Parathyroid adenoma (tissue), 2 donors: ENCODE measurements around the gene NEFH.

ENCODE experiments used
- H2AFZ ChIP-seq: fragments of 300-600 bp; sonication (generic); one replicate; pipeline ENCODE4 v1.7.0; 2017; ENCODE audit warnings: antibody characterized with exemption, mild to moderate bottlenecking
- H3K27ac ChIP-seq: fragments of 300-600 bp; sonication (generic); one replicate; pipeline ENCODE4 v1.7.0; 2017
- H3K27me3 ChIP-seq: fragments of 300-600 bp; sonication (generic); one replicate; pipeline ENCODE4 v1.7.0; 2017; ENCODE audit warnings: low read length; ENCODE audit not compliant: control insufficient read depth, insufficient read depth
- H3K36me3 ChIP-seq: fragments of 300-600 bp; sonication (generic); one replicate; pipeline ENCODE4 v1.7.0; 2017; ENCODE audit warnings: low read length; ENCODE audit not compliant: control insufficient read depth, insufficient read depth
- H3K4me1 ChIP-seq: fragments of 300-600 bp; sonication (generic); one replicate; pipeline ENCODE4 v1.7.0; 2017; ENCODE audit warnings: control low read depth
- H3K4me2 ChIP-seq: fragments of 300-600 bp; sonication (generic); one replicate; pipeline ENCODE4 v1.7.0; 2017; ENCODE audit warnings: low read length
- H3K4me3 ChIP-seq: fragments of 300-600 bp; sonication (generic); one replicate; pipeline ENCODE4 v1.7.0; 2017; ENCODE audit warnings: low read depth, low read length
- H3K79me2 ChIP-seq: fragments of 300-600 bp; sonication (generic); one replicate; pipeline ENCODE4 v1.7.0; 2017; ENCODE audit warnings: control low read depth
- H3K9ac ChIP-seq: fragments of 300-600 bp; sonication (generic); one replicate; pipeline ENCODE4 v1.7.0; 2017; ENCODE audit warnings: mild to moderate bottlenecking
- H3K9me3 ChIP-seq: fragments of 300-600 bp; sonication (generic); one replicate; pipeline ENCODE4 v1.7.0; 2017; ENCODE audit warnings: low read length; ENCODE audit not compliant: control insufficient read depth
- CTCF ChIP-seq: fragments of 300-600 bp; sonication (generic); IDR thresholded peaks from one replicate; pipeline ENCODE4 v1.7.0; 2017; ENCODE audit warnings: antibody characterized with exemption, mild to moderate bottlenecking
- donor health status: primary hyperparathyroidism.

The NEFH gene

GRCh38 chr22:29521526-29521925 is 41.5 kb downstream of the NEFH start:
- H3K27ac ChIP-seq: no peak overlapping the region
- H3K27me3 ChIP-seq: no peaks in the 10 kb centered on the region
- H3K79me2 ChIP-seq: no peaks in the 10 kb centered on the region
- H3K36me3 ChIP-seq: no peaks in the 10 kb centered on the region
- H3K4me1 ChIP-seq: no peaks in the 10 kb centered on the region
- no peak overlapping the region for H3K4me3 ChIP-seq
- no peak overlapping the region for H2AFZ ChIP-seq
- H3K9me3 ChIP-seq: no peaks in the 10 kb centered on the region
- no peak for TF ChIP-seq CTCF
- no peak overlapping the region for H3K4me2 ChIP-seq
- H3K9ac ChIP-seq: no peak overlapping the region

GRCh38 chr22:29523761-29524160 is 43.7 kb downstream of the NEFH start:
- Histone ChIP-seq H3K27ac (no peak overlapping the region), H3K79me2 (no peaks in the 10 kb centered on the region), H3K9ac (no peak overlapping the region), H3K27me3 (no peaks in the 10 kb centered on the region), H3K36me3 (no peaks in the 10 kb centered on the region), H3K9me3 (no peaks in the 10 kb centered on the region), H2AFZ (no peak overlapping the region), H3K4me1 (no peaks in the 10 kb centered on the region), H3K4me3 (no peak overlapping the region), H3K4me2 (no peak overlapping the region)
- TF ChIP-seq CTCF: no peak

GRCh38 chr22:29524442-29525191 is 44.6 kb downstream of the NEFH start:
- no peaks in the 10 kb centered on the region for H3K36me3 ChIP-seq
- H3K9me3 ChIP-seq: no peaks in the 10 kb centered on the region
- no peaks in the 10 kb centered on the region for H3K4me1 ChIP-seq
- H3K9ac ChIP-seq: no peak overlapping the region
- H3K79me2 ChIP-seq: no peaks in the 10 kb centered on the region
- no peak overlapping the region for H3K27ac ChIP-seq
- no peaks in the 10 kb centered on the region for H3K27me3 ChIP-seq
- no peak overlapping the region for H3K4me2 ChIP-seq
- H2AFZ ChIP-seq: no peak overlapping the region
- peak; percentile 20 for TF ChIP-seq CTCF
- H3K4me3 ChIP-seq: no peak overlapping the region

- Histone ChIP-seq H3K9ac (no peak overlapping the region), H3K4me3 (no peak overlapping the region), H2AFZ (no peak overlapping the region), H3K4me2 (no peak overlapping the region), H3K36me3 (no peaks in the 10 kb centered on the region), H3K79me2 (no peaks in the 10 kb centered on the region), H3K27me3 (no peaks in the 10 kb centered on the region), H3K9me3 (no peaks in the 10 kb centered on the region), H3K4me1 (no peaks in the 10 kb centered on the region), H3K27ac (no peak overlapping the region)
- no peak for TF ChIP-seq CTCF
These were observed 48.1 kb downstream of the NEFH start for GRCh38 chr22:29528144-29528543.

- Histone ChIP-seq H3K79me2 (no peaks in the 10 kb centered on the region), H3K9ac (no peak overlapping the region), H2AFZ (no peak overlapping the region), H3K4me2 (no peak overlapping the region), H3K27me3 (no peaks in the 10 kb centered on the region), H3K27ac (no peak overlapping the region), H3K4me3 (no peak overlapping the region), H3K36me3 (no peaks in the 10 kb centered on the region), H3K4me1 (no peaks in the 10 kb centered on the region), H3K9me3 (no peaks in the 10 kb centered on the region)
- no peak for TF ChIP-seq CTCF
These were observed 50.7 kb downstream of the NEFH start for GRCh38 chr22:29530716-29531115.
